Endothelial cell of umbilical vein (primary cell): ENCODE data around the gene TTC22.

Experiments
- POLR2A ChIP-seq: IDR thresholded peaks from 2 replicates; pipeline ENCODE4 v1.6.1; 2012; ENCODE audit warnings: low read depth, mild to moderate bottlenecking, control low read depth, low read length
- TF ChIP-seq, protein P1 (sequence below), 2 donors: IDR thresholded peaks; 1 replicate in 1 of 2; 2 replicates in 1 of 2; pipeline ENCODE4 v1.5.1; 2011; ENCODE audit warnings: low read length in 2 of 2, mild to moderate bottlenecking in 2 of 2, moderate library complexity in 2 of 2, control low read depth in 1 of 2, inconsistent platforms in 1 of 2, low read depth in 1 of 2; ENCODE audit not compliant: insufficient read depth in 1 of 2; ENCODE audit errors: extremely low read depth in 1 of 2

GRCh38 chr1:54850737-54851136, 49.6 kb upstream of the TTC22 start:
- no peak for TF ChIP-seq POLR2A
- TF ChIP-seq, protein P1, sequence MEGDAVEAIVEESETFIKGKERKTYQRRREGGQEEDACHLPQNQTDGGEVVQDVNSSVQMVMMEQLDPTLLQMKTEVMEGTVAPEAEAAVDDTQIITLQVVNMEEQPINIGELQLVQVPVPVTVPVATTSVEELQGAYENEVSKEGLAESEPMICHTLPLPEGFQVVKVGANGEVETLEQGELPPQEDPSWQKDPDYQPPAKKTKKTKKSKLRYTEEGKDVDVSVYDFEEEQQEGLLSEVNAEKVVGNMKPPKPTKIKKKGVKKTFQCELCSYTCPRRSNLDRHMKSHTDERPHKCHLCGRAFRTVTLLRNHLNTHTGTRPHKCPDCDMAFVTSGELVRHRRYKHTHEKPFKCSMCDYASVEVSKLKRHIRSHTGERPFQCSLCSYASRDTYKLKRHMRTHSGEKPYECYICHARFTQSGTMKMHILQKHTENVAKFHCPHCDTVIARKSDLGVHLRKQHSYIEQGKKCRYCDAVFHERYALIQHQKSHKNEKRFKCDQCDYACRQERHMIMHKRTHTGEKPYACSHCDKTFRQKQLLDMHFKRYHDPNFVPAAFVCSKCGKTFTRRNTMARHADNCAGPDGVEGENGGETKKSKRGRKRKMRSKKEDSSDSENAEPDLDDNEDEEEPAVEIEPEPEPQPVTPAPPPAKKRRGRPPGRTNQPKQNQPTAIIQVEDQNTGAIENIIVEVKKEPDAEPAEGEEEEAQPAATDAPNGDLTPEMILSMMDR (IDR thresholded peaks at IDR 0.05; ENCODE audit: extremely low read depth in 1 of 2, insufficient read depth in 1 of 2, low read depth in 1 of 2, low read length in 2 of 2), result no peak
